HepG2 (cell line): ENCODE measurements around the gene TALDO1.

Source experiments
- EED ChIP-seq: sonication (generic); formaldehyde crosslinking; IDR thresholded peaks from 2 replicates; pipeline ENCODE4 v1.5.0; 2020; ENCODE audit warnings: mild to moderate bottlenecking, missing genetic modification reagents
- EP300 ChIP-seq, 3 experiments: sonication (generic) in 1 of 3; formaldehyde crosslinking in 1 of 3; IDR thresholded peaks; 2 replicates each; pipeline versions ENCODE4 v1.5.1 to v1.6.1; 2011 to 2020; ENCODE audit warnings: low read depth in 2 of 3, low read length in 2 of 3, borderline replicate concordance in 1 of 3, improper control_type of control experiment in 1 of 3, mild to moderate bottlenecking in 1 of 3, missing genetic modification reagents in 1 of 3, moderate library complexity in 1 of 3
- EZH2 ChIP-seq: conservative IDR thresholded peaks from 2 replicates; pipeline ENCODE4 v1.6.1; 2012; ENCODE audit warnings: mild to moderate bottlenecking, low read depth, low read length, moderate library complexity
- RAD21 ChIP-seq: fragments of 450-650 bp; formaldehyde crosslinking; IDR thresholded peaks from 2 replicates; pipeline ENCODE4 v1.5.0; 2020; ENCODE audit warnings: mild to moderate bottlenecking
- SP1 ChIP-seq, 2 experiments: fragments of 450-650 bp in 1 of 2; sonication (generic) in 1 of 2; formaldehyde crosslinking in 1 of 2; IDR thresholded peaks; 2 replicates each; pipeline versions ENCODE4 v1.4.0 to v1.6.1; 2016 to 2020; ENCODE audit warnings: missing genetic modification reagents in 1 of 2
- TFDP2 ChIP-seq: sonication (generic); formaldehyde crosslinking; IDR thresholded peaks from 2 replicates; pipeline ENCODE4 v1.4.0; 2020; ENCODE audit warnings: missing genetic modification reagents
- ZFX ChIP-seq: sonication (generic); formaldehyde crosslinking; IDR thresholded peaks from 2 replicates; pipeline ENCODE4 v1.4.0; 2020; ENCODE audit warnings: mild to moderate bottlenecking, low read depth, missing genetic modification reagents, moderate library complexity
- ZNF224 ChIP-seq: sonication (generic); formaldehyde crosslinking; IDR thresholded peaks from 2 replicates; pipeline ENCODE4 v1.5.0; 2020; ENCODE audit warnings: mild to moderate bottlenecking, missing genetic modification reagents
- TF ChIP-seq, protein P1 (sequence below), 2 experiments: sonication (generic) in 1 of 2; formaldehyde crosslinking in 1 of 2; IDR thresholded peaks; 2 replicates each; pipeline versions ENCODE4 v1.5.1 to v1.6.1; 2011 to 2020; ENCODE audit warnings: borderline replicate concordance in 1 of 2, low read depth in 1 of 2, low read length in 1 of 2, mild to moderate bottlenecking in 1 of 2, missing genetic modification reagents in 1 of 2, moderate library complexity in 1 of 2
- TF ChIP-seq, protein P2 (sequence below), 2 experiments: IDR thresholded peaks; 2 replicates each; pipeline ENCODE4 v1.6.1; 2011 to 2012; ENCODE audit warnings: low read length in 2 of 2, borderline replicate concordance in 1 of 2, low read depth in 1 of 2, mild to moderate bottlenecking in 1 of 2, moderate library complexity in 1 of 2
- TF ChIP-seq, protein P3 (sequence below): IDR thresholded peaks from 2 replicates; pipeline ENCODE4 v1.6.1; 2016

GRCh38 chr11:742571-743201 is 4.6 kb upstream of the TALDO1 start:
- TF ChIP-seq, protein P1, sequence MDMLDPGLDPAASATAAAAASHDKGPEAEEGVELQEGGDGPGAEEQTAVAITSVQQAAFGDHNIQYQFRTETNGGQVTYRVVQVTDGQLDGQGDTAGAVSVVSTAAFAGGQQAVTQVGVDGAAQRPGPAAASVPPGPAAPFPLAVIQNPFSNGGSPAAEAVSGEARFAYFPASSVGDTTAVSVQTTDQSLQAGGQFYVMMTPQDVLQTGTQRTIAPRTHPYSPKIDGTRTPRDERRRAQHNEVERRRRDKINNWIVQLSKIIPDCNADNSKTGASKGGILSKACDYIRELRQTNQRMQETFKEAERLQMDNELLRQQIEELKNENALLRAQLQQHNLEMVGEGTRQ (IDR thresholded peaks at IDR 0.05; ENCODE audit: low read depth, low read length), result no peak
- TF ChIP-seq, protein P1 (CRISPR knock-in tag; IDR thresholded peaks at IDR 0.05; ENCODE audit: borderline replicate concordance), result no peak
- TF ChIP-seq ZFX (CRISPR knock-in tag) (no peak), RAD21 (CRISPR knock-in tag) (no peak), SP1 (IDR thresholded peaks at IDR 0.05) (no peak), SP1 (CRISPR knock-in tag; IDR thresholded peaks at IDR 0.05) (no peak), EP300 (IDR thresholded peaks at IDR 0.05; ENCODE audit: low read depth in 2 of 2, low read length in 2 of 2) (no peak), EP300 (CRISPR knock-in tag; IDR thresholded peaks at IDR 0.05; ENCODE audit: borderline replicate concordance) (no peak), EED (no peak), EZH2 (no peak), ZNF224 (CRISPR knock-in tag) (no peak), TFDP2 (CRISPR knock-in tag) (no peak)
- TF ChIP-seq, protein P2, sequence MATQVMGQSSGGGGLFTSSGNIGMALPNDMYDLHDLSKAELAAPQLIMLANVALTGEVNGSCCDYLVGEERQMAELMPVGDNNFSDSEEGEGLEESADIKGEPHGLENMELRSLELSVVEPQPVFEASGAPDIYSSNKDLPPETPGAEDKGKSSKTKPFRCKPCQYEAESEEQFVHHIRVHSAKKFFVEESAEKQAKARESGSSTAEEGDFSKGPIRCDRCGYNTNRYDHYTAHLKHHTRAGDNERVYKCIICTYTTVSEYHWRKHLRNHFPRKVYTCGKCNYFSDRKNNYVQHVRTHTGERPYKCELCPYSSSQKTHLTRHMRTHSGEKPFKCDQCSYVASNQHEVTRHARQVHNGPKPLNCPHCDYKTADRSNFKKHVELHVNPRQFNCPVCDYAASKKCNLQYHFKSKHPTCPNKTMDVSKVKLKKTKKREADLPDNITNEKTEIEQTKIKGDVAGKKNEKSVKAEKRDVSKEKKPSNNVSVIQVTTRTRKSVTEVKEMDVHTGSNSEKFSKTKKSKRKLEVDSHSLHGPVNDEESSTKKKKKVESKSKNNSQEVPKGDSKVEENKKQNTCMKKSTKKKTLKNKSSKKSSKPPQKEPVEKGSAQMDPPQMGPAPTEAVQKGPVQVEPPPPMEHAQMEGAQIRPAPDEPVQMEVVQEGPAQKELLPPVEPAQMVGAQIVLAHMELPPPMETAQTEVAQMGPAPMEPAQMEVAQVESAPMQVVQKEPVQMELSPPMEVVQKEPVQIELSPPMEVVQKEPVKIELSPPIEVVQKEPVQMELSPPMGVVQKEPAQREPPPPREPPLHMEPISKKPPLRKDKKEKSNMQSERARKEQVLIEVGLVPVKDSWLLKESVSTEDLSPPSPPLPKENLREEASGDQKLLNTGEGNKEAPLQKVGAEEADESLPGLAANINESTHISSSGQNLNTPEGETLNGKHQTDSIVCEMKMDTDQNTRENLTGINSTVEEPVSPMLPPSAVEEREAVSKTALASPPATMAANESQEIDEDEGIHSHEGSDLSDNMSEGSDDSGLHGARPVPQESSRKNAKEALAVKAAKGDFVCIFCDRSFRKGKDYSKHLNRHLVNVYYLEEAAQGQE (IDR thresholded peaks at IDR 0.05; ENCODE audit: borderline replicate concordance in 1 of 2, low read depth in 1 of 2, low read length in 2 of 2), result no peak
- TF ChIP-seq, protein P3, sequence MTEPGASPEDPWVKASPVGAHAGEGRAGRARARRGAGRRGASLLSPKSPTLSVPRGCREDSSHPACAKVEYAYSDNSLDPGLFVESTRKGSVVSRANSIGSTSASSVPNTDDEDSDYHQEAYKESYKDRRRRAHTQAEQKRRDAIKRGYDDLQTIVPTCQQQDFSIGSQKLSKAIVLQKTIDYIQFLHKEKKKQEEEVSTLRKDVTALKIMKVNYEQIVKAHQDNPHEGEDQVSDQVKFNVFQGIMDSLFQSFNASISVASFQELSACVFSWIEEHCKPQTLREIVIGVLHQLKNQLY (CRISPR knock-in tag), result no peak
